GM12878 (cell line): ENCODE results near the gene NPIPB6.
"Not testable (repeated sequence)": the region's sequence is repeated elsewhere in the genome, so short reads cannot be mapped to it uniquely, and the experiment has no call there.

ENCODE experiments used
- JUNB ChIP-seq: IDR thresholded peaks from 2 replicates; pipeline ENCODE4 v1.6.1; 2016; ENCODE audit warnings: antibody characterized with exemption, mild to moderate bottlenecking
- NFIC ChIP-seq: IDR thresholded peaks from 2 replicates; pipeline ENCODE4 v1.6.1; 2012; ENCODE audit warnings: low read depth, mild to moderate bottlenecking, inconsistent platforms, low read length, moderate library complexity
- SP1 ChIP-seq: IDR thresholded peaks from one replicate; pipeline ENCODE4 v1.6.1; 2011; ENCODE audit warnings: low read depth, low read length
- SUPT20H ChIP-seq: IDR thresholded peaks from 2 replicates; pipeline ENCODE4 v1.6.1; 2011; ENCODE audit warnings: low read depth, mild to moderate bottlenecking, low read length, moderate library complexity, borderline replicate concordance; ENCODE audit not compliant: control insufficient read depth
- TARDBP ChIP-seq: IDR thresholded peaks from 2 replicates; pipeline ENCODE4 v1.6.1; 2016; ENCODE audit warnings: borderline replicate concordance
- YY1 ChIP-seq: IDR thresholded peaks from 2 replicates; pipeline ENCODE4 v1.6.1; 2011; ENCODE audit warnings: low read depth, mild to moderate bottlenecking, low read length
- TF ChIP-seq, protein P1 (sequence below), 3 experiments: IDR thresholded peaks in 2 of 3; conservative IDR thresholded peaks in 1 of 3; 2 replicates each; pipeline ENCODE4 v1.5.1; 2011; ENCODE audit warnings: low read depth in 3 of 3, low read length in 3 of 3, mild to moderate bottlenecking in 3 of 3, control low read depth in 2 of 3, moderate library complexity in 2 of 3, inconsistent platforms in 1 of 3, mixed read lengths in 1 of 3; ENCODE audit not compliant: control insufficient read depth in 2 of 3, insufficient read depth in 1 of 3; ENCODE audit errors: extremely low read depth in 1 of 3
- TF ChIP-seq, protein P2 (sequence below): fragments of 450-650 bp; IDR thresholded peaks from 2 replicates; pipeline ENCODE4 v1.6.1; 2017; ENCODE audit warnings: mild to moderate bottlenecking
- TF ChIP-seq, protein P3 (sequence below): IDR thresholded peaks from 2 replicates; pipeline ENCODE4 v1.6.1; 2012; ENCODE audit warnings: mild to moderate bottlenecking, low read depth, low read length

DNA sequence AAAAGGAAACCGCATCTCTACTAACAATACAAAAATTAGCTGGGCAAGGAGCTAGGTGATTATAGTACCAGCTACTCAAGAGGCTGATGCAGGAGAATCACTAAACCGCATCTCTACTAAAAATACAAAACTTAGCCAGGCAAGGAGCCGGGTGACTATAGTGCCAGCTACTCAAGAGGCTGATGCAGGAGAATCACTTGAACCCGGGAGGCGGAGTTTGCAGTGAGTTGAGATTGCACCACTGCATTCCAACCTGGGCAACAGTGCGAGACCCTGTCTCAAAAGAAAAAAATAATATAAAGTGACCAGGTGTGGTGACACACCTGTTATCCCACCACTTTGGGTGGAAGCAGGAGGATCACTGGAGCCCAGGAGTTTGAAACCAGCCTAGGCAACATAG lies 25.1 kb downstream of the NPIPB6 start:
- TF ChIP-seq SUPT20H, YY1, JUNB, NFIC, TARDBP, SP1: not testable (repeated sequence)
- TF ChIP-seq, protein P1, sequence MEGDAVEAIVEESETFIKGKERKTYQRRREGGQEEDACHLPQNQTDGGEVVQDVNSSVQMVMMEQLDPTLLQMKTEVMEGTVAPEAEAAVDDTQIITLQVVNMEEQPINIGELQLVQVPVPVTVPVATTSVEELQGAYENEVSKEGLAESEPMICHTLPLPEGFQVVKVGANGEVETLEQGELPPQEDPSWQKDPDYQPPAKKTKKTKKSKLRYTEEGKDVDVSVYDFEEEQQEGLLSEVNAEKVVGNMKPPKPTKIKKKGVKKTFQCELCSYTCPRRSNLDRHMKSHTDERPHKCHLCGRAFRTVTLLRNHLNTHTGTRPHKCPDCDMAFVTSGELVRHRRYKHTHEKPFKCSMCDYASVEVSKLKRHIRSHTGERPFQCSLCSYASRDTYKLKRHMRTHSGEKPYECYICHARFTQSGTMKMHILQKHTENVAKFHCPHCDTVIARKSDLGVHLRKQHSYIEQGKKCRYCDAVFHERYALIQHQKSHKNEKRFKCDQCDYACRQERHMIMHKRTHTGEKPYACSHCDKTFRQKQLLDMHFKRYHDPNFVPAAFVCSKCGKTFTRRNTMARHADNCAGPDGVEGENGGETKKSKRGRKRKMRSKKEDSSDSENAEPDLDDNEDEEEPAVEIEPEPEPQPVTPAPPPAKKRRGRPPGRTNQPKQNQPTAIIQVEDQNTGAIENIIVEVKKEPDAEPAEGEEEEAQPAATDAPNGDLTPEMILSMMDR (IDR thresholded peaks at IDR 0.05 in 2 of 3, conservative IDR thresholded peaks at IDR 0.05 in 1 of 3; ENCODE audit: control insufficient read depth in 2 of 3, extremely low read depth in 1 of 3, insufficient read depth in 1 of 3, low read depth in 3 of 3, low read length in 3 of 3) = not testable (repeated sequence)
- TF ChIP-seq, protein P2, sequence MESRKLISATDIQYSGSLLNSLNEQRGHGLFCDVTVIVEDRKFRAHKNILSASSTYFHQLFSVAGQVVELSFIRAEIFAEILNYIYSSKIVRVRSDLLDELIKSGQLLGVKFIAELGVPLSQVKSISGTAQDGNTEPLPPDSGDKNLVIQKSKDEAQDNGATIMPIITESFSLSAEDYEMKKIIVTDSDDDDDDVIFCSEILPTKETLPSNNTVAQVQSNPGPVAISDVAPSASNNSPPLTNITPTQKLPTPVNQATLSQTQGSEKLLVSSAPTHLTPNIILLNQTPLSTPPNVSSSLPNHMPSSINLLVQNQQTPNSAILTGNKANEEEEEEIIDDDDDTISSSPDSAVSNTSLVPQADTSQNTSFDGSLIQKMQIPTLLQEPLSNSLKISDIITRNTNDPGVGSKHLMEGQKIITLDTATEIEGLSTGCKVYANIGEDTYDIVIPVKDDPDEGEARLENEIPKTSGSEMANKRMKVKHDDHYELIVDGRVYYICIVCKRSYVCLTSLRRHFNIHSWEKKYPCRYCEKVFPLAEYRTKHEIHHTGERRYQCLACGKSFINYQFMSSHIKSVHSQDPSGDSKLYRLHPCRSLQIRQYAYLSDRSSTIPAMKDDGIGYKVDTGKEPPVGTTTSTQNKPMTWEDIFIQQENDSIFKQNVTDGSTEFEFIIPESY = not testable (repeated sequence)
- TF ChIP-seq, protein P3, sequence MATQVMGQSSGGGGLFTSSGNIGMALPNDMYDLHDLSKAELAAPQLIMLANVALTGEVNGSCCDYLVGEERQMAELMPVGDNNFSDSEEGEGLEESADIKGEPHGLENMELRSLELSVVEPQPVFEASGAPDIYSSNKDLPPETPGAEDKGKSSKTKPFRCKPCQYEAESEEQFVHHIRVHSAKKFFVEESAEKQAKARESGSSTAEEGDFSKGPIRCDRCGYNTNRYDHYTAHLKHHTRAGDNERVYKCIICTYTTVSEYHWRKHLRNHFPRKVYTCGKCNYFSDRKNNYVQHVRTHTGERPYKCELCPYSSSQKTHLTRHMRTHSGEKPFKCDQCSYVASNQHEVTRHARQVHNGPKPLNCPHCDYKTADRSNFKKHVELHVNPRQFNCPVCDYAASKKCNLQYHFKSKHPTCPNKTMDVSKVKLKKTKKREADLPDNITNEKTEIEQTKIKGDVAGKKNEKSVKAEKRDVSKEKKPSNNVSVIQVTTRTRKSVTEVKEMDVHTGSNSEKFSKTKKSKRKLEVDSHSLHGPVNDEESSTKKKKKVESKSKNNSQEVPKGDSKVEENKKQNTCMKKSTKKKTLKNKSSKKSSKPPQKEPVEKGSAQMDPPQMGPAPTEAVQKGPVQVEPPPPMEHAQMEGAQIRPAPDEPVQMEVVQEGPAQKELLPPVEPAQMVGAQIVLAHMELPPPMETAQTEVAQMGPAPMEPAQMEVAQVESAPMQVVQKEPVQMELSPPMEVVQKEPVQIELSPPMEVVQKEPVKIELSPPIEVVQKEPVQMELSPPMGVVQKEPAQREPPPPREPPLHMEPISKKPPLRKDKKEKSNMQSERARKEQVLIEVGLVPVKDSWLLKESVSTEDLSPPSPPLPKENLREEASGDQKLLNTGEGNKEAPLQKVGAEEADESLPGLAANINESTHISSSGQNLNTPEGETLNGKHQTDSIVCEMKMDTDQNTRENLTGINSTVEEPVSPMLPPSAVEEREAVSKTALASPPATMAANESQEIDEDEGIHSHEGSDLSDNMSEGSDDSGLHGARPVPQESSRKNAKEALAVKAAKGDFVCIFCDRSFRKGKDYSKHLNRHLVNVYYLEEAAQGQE = not testable (repeated sequence)
